HG03108 (cell line): ENCODE measurements around the gene ATG9B.

Experiments
- ATAC-seq: cut with Tn5 transposase; IDR thresholded peaks from one replicate; pipeline ENCODE4 v1.9.1; 2021; ENCODE audit warnings: moderate library complexity; ENCODE audit not compliant: unreplicated experiment

The ATG9B gene, protein sequence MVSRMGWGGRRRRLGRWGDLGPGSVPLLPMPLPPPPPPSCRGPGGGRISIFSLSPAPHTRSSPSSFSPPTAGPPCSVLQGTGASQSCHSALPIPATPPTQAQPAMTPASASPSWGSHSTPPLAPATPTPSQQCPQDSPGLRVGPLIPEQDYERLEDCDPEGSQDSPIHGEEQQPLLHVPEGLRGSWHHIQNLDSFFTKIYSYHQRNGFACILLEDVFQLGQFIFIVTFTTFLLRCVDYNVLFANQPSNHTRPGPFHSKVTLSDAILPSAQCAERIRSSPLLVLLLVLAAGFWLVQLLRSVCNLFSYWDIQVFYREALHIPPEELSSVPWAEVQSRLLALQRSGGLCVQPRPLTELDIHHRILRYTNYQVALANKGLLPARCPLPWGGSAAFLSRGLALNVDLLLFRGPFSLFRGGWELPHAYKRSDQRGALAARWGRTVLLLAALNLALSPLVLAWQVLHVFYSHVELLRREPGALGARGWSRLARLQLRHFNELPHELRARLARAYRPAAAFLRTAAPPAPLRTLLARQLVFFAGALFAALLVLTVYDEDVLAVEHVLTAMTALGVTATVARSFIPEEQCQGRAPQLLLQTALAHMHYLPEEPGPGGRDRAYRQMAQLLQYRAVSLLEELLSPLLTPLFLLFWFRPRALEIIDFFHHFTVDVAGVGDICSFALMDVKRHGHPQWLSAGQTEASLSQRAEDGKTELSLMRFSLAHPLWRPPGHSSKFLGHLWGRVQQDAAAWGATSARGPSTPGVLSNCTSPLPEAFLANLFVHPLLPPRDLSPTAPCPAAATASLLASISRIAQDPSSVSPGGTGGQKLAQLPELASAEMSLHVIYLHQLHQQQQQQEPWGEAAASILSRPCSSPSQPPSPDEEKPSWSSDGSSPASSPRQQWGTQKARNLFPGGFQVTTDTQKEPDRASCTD

DNA sequence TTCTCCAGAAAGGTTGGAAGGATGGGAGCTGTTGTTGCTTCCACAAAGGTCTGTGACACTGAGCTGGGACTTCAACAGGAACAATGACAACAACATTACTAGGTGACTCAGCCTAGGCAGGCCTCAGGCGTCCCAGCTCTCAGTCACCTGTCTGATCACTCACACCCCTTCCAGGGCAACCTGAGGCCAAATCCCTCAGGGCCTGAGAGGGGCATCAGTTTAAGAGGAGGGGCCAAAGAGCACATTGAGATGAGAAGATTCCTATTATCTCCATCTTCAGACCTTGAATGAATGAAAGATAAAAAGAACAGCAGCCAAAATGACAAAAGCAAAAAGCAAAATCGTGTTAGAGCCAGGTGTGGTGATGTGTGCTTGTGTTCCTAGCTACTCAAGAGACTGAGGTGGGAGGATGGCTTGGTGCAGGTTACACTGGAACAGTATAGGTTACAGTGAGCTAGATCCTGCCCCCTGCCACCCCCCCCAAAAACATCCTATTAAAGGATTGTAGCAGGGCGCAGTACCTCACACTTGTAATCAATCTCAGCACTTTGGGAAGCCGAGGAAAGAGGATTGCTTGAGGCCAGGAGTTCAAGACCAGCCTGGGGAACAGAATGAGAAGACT lies at the start of gene ATG9B:
Gene ATG9B (minus strand): TSS at position 60 of the 622 bp plus-strand sequence. CDS start 71 bp downstream, outside the sequence.
- no peak for ATAC-seq

DNA sequence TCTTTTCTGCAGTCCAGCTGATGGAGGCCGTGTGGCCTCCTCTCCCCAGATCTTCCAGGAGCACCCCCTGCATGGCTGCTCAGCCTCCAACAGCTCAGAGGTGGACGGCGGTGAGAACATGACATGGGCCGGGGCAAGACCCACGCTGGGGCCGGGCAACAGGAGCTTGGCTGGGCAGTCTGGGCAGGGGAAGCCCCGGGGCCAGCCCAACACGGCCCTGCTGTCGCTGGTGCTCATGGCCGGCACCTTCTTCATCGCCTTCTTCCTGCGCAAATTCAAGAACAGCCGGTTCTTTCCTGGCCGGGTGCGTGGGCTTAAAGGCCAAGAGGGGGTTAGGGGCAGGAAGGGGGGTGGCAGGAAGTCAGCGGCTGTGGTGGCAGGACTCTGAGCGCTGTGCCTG lies 49.7 kb upstream of the ATG9B start:
- no peak for ATAC-seq

DNA sequence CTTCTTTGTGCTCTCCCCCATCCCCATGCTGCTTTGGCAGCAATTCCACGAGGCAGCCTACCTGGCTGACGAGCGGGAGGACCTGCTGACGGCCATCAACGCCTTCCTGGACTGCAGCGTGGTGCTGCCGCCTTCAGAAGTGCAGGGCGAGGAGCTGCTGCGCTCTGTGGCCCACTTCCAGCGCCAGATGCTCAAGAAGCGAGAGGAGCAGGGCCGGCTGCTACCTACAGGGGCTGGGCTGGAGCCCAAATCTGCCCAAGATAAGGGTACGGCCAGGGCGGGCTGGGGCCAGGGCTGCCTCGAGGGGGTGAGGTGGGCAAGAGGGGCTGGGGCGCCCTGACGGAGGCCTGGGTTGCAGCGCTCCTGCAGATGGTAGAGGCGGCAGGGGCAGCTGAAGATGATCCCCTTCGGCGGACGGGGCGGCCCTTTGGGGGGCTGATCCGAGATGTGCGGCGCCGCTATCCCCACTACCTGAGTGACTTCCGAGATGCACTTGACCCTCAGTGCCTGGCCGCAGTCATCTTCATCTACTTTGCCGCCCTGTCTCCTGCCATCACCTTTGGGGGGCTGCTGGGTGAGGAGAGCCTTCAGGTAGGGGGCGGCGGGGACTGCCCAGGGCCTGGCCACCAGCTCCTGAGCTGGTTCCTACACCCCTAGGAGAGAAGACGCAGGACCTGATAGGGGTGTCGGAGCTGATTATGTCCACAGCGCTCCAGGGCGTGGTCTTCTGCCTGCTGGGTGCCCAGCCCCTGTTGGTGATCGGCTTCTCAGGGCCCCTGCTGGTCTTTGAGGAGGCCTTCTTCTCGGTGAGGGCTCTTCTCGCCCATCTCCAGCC lies 47.0 kb upstream of the ATG9B start:
- ATAC-seq = no peak

DNA sequence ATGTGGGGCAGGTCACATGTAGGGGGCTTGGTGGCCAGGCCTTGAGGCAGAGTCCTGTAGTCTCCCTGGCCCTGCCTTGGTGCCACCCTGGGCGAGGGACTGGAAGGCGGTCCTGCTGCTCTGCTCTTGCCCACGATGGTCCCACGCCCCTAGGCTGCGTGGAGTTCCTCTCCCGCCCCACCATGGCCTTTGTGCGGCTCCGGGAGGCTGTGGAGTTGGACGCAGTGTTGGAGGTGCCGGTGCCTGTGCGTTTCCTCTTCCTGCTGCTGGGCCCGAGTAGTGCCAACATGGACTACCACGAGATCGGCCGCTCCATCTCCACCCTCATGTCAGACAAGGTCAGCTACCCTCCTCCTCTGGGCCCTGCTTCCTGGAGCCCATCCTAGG lies 46.3 kb upstream of the ATG9B start:
- ATAC-seq = no peak

DNA sequence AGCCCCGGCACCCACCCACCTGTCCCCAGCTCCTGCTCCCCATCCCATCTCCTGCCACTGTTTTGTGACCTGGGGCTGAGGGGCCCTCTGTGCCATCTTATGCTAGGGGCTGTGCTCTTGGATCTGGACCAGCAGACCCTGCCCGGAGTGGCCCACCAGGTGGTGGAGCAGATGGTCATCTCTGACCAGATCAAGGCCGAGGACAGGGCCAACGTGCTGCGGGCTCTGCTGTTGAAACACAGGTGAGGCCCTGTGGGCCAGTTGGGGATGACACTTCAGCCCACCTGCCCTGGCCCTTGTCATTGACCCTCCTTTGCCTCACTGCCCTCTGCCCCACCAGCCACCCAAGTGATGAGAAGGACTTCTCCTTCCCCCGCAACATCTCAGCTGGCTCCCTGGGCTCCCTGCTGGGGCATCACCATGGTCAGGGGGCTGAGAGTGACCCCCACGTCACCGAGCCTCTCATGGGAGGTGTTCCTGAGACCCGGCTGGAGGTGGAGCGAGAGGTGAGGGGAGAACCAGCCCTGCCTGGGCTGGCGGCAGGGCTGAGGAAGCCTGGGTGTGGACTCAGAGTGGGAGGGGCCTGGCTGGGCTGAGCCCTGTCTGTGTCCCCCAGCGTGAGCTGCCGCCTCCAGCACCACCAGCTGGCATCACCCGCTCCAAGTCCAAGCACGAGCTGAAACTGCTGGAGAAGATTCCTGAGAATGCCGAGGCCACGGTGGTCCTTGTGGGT lies 45.7 kb upstream of the ATG9B start:
- no peak for ATAC-seq

DNA sequence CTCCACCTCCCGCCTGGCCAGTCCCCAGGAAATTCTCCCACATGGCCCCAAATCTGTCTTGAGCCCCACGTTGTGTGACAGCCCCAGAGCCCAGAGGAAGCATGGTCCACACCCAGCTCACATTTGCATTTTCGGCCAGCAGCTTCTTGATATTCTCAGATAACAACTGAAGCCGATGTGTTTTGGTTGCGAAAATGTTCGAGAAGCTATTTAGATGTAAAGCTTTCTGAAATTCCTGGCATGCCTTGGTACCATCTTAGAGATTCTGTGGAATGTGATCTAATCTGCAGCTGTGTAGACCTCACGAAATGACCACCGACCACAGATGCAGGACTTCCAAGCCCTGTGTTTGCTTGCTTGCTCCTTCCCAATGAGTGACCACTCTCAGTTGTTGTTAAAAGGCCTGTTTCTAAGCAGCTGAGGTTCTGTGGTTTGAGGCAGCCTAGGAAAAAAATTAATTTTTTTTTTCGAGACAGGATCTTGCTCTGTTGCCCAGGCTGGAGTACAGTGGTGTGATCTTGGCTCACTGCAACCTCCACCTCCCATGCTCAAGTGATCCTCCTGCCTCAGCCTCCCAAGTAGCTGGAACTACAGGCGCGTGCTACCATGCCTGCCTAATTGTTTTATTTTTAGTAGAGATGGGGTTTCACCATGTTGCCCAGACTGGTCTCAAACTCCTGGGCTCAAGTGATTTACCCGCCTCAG lies 43.9 kb upstream of the ATG9B start:
- ATAC-seq = no peak

DNA sequence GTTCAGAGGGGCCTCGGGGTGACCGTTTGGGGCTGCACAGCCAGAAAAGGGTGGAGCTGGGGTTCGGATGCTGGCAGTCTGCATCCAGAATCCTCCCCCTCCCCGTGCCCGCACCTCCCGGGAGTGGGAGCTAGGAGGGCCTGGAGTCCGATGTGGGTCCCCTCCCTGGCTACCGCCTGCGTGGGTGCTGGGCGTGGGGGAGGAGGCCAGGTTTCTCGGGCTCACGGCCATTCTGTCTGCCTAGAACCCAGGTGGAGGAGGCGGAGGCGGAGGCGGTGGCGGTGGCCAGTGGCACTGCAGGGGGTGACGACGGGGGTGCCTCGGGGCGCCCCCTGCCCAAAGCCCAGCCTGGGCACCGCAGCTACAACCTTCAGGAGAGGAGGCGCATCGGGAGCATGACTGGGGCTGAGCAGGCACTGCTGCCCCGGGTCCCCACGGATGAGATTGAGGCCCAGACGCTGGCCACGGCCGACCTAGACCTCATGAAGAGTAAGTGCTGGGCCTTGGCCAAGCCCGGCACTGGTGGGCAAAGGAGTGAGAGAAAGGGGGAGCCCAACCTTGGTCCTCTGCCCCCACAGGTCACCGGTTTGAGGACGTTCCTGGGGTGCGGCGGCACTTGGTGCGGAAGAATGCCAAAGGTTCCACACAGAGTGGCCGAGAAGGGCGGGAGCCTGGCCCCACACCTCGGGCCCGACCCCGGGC lies 42.1 kb upstream of the ATG9B start:
- no peak for ATAC-seq

DNA sequence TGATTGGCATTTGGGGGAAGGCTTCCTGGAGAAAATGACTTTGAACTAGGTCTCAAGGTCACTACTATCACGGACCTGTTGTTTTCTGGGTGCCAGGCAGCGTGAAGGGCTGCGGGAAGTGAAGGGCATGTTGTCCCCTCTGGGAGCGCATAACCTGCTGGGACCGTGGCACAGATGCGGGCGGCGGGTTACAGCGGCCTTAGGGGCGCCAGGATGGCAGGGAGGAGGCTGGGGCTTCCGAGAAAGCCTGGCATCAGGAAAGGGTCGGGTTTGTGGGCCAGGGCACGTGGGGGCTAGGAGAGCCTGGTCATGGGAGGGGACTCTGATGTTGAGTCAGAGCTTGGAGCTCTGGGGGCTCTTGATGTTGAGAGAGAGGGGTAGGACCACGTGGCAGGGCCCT lies 41.2 kb upstream of the ATG9B start:
- ATAC-seq = no peak

DNA sequence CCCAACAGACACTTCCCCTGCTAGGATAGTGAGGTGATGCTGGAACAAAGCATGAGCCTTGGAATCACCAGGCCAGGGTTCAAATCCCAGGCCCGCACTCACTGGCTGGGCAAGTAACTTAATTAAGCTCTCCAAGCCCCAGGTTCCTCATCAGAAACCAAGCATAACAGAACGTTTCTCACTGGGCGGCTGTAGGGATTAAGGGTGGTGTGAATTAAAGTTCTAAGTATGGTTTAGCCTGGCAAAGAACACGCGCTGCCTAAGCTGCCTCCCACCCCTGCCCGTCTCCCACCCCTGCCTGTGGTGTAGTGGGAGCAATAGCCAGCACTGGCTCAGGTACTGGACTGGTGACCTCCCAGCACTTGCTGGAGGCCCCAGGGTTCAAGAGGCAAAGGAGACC lies 40.7 kb upstream of the ATG9B start:
- ATAC-seq = no peak

DNA sequence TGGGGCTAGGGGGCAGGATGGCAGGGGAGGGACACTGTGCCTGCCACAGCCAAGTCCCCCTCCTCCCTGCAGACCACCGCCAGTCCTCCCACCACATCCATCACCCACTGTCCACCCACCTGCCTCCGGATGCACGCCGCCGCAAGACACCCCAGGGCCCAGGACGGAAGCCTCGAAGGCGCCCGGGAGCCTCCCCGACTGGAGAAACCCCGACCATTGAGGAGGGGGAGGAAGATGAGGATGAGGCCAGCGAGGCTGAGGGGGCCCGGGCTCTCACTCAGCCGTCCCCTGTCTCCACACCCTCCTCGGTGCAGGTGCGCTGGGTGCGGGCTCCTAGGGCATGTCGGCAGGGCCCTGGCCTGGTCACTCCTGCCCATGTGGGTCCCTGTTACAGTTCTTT lies 40.2 kb upstream of the ATG9B start:
- ATAC-seq = no peak

DNA sequence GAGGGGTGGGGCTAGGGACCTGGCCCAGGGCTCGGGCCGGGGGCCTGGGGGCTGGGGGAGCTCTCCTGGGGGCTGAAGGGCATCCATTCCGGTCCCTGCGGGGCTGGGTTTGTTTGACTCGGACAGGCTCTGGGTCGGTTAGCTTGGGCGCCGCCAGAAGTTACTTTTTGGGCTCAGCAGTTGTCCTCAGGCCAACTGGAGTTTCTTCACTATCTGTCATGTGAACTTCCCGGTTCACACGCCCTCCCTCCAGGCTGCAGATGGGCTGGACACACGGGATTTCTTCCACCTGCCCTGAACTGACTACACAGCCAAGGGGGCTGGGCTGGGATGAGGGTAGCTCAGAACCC lies 38.9 kb upstream of the ATG9B start:
- no peak for ATAC-seq

DNA sequence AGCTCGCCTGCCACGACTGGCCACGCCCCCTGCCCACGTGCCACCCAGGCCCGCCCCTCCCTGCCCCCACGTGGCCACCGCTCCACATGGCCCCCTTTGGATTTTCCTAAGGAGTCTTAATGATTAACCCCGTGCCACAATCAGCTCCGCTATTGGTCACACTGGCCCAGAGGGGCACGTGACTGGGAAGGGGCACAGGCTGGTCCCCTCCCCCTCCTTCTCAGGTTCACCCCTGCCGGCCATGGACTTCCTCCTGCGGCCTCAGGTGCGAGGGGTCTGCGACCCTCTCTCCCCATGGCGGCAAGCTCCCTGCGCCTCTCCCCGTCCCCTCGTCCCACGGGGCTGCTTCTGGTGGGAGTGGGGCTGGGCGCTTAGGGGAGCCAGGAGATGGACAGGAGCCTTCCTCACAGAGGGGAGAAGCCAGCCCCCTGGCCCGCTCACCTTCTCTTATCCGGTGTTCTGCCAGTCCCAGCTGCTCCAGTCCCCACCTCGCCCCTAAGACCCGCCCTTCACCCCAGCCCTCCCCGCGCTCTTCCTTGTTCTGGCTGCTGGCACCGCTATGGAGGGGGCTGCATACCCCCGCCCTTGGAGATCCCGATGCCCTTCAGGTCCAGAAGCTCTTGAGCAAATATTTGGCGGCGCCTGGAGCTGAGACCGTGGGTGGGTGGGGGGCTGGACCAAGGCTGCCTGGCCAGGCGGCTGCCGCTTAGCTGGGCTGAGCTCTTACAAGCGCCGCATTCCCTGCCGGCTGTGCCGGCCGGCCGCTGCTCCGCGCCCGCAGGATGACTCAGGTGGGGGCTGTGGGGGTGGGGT lies 38.3 kb upstream of the ATG9B start:
- ATAC-seq = no peak

DNA sequence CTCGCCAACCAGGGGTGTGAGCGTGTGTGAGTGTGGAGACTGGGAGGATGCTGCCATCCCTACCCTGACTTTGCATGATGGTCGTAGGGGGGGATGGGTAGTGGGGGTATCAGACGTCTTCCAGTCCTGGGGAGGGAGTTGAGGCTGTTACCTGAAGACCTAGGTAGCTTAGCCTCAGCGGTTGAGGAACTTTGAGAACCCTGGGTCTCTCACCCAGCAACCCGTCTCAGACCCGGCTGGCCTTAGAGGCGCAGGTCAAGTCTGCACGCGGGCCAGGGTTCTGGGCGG lies 37.8 kb upstream of the ATG9B start:
- ATAC-seq = no peak

DNA sequence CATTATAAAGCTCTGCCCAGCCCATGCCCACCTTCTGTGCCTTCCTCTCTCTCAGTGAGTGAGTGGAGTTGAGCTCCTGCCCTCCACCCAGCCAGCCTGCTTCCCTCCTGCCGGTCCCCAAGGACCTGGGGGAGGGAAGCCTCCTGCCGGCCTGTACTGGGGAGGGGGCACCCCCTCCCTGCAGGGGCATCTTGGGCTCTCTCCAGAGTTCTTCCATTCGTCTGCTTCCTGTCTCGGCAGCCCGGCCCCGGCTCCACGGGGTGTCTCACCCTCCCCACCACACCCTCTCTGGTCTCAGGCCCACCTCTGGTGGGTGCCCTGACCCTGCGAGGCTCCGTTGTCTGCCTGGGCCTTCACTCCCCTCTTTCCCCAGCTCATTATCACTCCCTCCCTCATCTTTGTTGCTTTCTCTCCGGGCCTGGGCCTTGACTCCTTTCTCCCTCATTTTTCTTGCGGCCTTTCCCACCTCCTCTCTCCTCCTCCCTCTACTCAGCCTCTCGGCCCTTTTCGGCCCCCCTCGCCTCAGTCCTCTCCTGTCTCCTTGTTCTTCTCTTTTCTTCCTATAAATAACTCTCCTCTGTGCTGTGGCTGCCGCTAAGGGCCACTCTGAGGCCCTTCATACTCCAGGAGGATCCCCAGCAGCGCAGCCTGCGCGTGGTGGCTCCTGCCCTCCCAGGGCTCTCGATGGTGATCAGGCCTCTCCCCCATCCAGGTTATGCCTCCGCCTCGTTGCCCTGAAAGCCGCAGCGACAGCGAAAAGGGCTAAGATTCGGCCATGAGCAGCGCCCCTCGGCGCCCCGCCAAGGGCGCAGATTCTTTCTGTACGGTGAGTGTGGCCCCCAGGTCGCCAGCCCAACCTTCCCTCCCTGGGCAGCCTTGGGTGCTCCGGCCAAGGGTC lies 37.2 kb upstream of the ATG9B start:
- no peak for ATAC-seq

DNA sequence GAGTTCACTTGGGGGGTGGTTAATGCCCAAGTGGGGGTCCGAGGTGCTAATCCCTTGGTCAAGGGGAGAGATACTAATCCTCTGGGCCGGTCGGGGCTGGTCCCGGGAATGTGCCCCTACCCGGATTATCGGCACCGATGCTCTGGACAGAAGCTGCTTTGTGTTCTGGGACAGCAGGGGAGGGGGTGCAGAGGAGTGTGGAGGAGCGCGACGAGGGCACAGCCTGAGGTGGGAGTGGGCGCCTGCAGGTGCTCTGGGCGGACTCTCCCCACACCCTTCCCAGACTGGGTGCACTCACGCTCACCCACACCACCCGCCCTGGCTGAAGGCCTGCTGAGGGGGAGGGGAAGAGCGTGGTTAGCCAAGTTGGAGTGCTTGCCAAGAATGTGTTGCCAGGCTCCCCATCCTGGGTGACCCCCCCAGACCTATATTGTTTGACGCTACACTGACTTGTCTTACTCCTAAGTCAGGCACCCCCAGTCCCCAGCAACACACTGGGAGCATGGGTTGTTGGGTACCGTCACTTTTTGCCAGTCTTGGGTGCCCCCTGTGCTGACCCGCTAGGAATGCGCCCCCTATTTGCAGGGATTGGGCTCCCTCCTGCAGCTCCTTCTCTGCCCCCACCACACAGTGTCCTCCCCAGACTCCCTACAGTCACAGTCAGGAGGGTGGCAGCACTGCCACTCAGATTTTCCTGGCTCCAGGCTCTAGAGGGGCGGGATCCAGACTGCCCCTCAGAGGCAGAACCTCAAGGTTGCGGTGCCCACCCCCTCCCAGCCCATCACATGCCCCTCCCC lies 36.3 kb upstream of the ATG9B start:
- no peak for ATAC-seq

DNA sequence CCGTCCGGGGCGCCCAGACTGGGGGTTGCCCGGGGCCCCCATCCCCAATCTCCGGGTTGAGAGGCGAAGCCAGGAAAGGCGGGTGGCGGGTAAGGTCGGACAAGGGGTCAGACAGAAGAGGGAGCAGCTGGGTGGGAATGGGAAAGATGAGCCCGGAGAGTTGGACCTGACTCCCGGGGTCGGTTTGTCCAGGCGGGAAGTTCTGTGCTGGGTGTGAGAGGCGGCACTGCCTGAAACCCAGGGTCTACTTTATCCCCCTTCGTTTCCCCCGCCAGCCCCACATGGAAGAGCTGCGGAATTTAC lies 35.8 kb upstream of the ATG9B start:
- ATAC-seq = no peak
